HepG2 (cell line): ENCODE measurements around the gene PRUNE1. TPM values are rescaled to one million over a fixed set of nuclear protein-coding genes. Genes with fewer than 3 reads are reported as not detected.

Experiments
- FOXK1 ChIP-seq: sonication (generic); formaldehyde crosslinking; IDR thresholded peaks from 2 replicates; pipeline ENCODE4 v1.4.0; 2020; ENCODE audit warnings: low read depth, missing genetic modification reagents, borderline replicate concordance
- HMG20B ChIP-seq: conservative IDR thresholded peaks from 2 replicates; pipeline ENCODE4 v1.6.1; 2016; ENCODE audit warnings: missing genetic modification reagents, missing compliant biosample characterization
- HNRNPH1 ChIP-seq: fragments of 200-400 bp; formaldehyde crosslinking; optimal IDR thresholded peaks from 2 replicates; pipeline ENCODE3; 2017; ENCODE audit warnings: mild to moderate bottlenecking, low read depth, low read length
- MIER2 ChIP-seq: IDR thresholded peaks from 2 replicates; pipeline ENCODE4 v1.6.1; 2016; ENCODE audit warnings: missing biosample characterization, missing genetic modification reagents
- MYC ChIP-seq: sonication (generic); formaldehyde crosslinking; IDR thresholded peaks from 2 replicates; pipeline ENCODE4 v1.9.0; 2021; ENCODE audit warnings: missing genetic modification reagents, borderline replicate concordance
- NCOR1 ChIP-seq: fragments of 200-600 bp; sonication (generic); IDR thresholded peaks from 2 replicates; pipeline ENCODE4 v1.7.0; 2017; ENCODE audit warnings: antibody characterized with exemption, low read length, borderline replicate concordance
- PLRG1 ChIP-seq: fragments of 450-650 bp; conservative IDR thresholded peaks from 2 replicates; pipeline ENCODE4 v1.6.1; 2016
- ZFP90 ChIP-seq: sonication (generic); formaldehyde crosslinking; IDR thresholded peaks from 2 replicates; pipeline ENCODE4 v1.8.0; 2022; ENCODE audit warnings: missing genetic modification reagents, mild to moderate bottlenecking, inconsistent platforms, borderline replicate concordance
- ZNF207 ChIP-seq: fragments of 450-650 bp; IDR thresholded peaks from 2 replicates; pipeline ENCODE4 v1.6.1; 2016; ENCODE audit warnings: antibody characterized with exemption, borderline replicate concordance
- ZNF230 ChIP-seq: sonication (generic); formaldehyde crosslinking; IDR thresholded peaks from 2 replicates; pipeline ENCODE4 v1.4.0; 2020; ENCODE audit warnings: mild to moderate bottlenecking, missing genetic modification reagents
- polyA plus RNA-seq, 8 experiments: library from polyadenylated mRNA; depleted of rRNA in 3 of 8; stranded (reverse) in 7 of 8; unstranded in 1 of 8; fragments of >200 nt; fragmentation: Illumina TruSeq in 4 of 8; extraction: Trizol in 4 of 8; gene quantifications; 2 replicates each; pipeline versions ENCODE4 v1.2.1 to v1.2.3, GENCODE V29; 2011 to 2016; ENCODE audit warnings: low read depth in 4 of 8, missing spikeins in 1 of 8, mixed read lengths in 1 of 8; ENCODE audit not compliant: insufficient read depth in 1 of 8
- total RNA-seq, 5 experiments: library from RNA; depleted of rRNA; stranded (reverse); fragments of >200 nt; fragmentation: Illumina TruSeq; extraction: Trizol; gene quantifications; 2 replicates each; pipeline ENCODE4 v1.2.3, GENCODE V29; 2016; ENCODE audit warnings: low read depth in 1 of 5
- TF ChIP-seq, protein P1 (sequence below): sonication (generic); formaldehyde crosslinking; IDR thresholded peaks from 2 replicates; pipeline ENCODE4 v1.8.1; 2023; ENCODE audit warnings: mild to moderate bottlenecking, missing genetic modification reagents
- TF ChIP-seq, protein P2 (sequence below): sonication (generic); formaldehyde crosslinking; IDR thresholded peaks from 2 replicates; pipeline ENCODE4 v1.5.0; 2020; ENCODE audit warnings: missing genetic modification reagents
- TF ChIP-seq, protein P3 (sequence below): sonication (generic); formaldehyde crosslinking; IDR thresholded peaks from 2 replicates; pipeline ENCODE4 v1.4.0; 2020; ENCODE audit warnings: missing genetic modification reagents
- TF ChIP-seq, protein P4 (sequence below): sonication (generic); formaldehyde crosslinking; IDR thresholded peaks from 2 replicates; pipeline ENCODE4 v1.4.0; 2020; ENCODE audit warnings: mild to moderate bottlenecking, low read depth, missing genetic modification reagents
- TF ChIP-seq, protein P5 (sequence below): sonication (generic); formaldehyde crosslinking; IDR thresholded peaks from 2 replicates; pipeline ENCODE4 v1.5.1; 2020; ENCODE audit warnings: missing genetic modification reagents, mild to moderate bottlenecking, borderline replicate concordance
- TF ChIP-seq, protein P6 (sequence below): sonication (generic); formaldehyde crosslinking; IDR thresholded peaks from 2 replicates; pipeline ENCODE4 v1.4.0; 2020; ENCODE audit warnings: missing genetic modification reagents, low read depth, mild to moderate bottlenecking, borderline replicate concordance

The PRUNE1 gene
- total and polyA plus RNA-seq, 2 of the 13 experiments (the other 11 are each of a cell fraction or from before 2014, with no cell fraction given), result 19.0 to 31.9 TPM

DNA sequence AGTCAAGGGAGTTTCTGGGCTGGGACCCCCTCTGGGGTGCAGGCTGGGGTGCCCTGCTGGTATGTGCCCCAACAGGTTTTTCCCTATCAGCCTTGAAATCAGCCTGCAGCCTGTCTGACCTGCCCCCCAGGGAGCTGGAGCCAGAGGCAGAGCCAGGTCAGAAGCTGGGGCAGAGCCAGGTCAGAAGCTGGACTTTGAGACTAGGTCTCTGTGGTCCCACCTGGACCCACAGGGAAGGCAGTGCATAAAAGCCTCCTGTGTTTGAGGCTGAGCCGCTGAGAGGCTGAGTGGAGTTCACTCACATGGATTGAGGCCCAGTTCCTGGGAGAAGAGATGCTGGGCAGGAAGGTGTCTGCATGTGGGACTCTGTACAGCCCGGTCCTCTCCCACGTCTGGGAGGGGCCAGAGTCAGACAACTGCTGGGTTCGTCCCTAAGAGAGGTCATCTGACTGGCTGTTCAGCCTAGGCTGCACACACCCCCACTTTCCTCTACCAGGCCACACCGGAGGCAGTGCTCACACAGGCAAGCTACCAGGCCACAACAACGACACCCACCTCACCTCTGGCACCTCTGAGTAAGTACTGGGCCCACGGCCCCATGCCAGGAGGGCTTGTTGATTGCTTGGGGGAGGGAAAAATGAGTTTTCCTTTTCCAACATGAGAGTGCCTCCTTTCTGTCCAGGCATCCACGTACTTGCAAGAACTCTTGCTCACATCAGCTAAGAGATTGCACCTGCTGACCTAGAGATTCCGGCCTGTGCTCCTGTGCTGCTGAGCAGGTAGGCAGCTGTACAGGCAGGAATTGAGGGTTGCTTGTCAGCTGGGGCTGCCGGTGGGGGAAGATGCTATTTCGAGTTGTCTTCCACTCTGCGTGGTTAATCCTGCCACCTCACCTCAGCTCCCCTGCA is 26.2 kb upstream of the PRUNE1 start, which contains the start of gene ANXA9 (continued):
- no peak for TF ChIP-seq ZNF207
- TF ChIP-seq HMG20B (CRISPR knock-in tag), result no peak
- TF ChIP-seq, protein P1, sequence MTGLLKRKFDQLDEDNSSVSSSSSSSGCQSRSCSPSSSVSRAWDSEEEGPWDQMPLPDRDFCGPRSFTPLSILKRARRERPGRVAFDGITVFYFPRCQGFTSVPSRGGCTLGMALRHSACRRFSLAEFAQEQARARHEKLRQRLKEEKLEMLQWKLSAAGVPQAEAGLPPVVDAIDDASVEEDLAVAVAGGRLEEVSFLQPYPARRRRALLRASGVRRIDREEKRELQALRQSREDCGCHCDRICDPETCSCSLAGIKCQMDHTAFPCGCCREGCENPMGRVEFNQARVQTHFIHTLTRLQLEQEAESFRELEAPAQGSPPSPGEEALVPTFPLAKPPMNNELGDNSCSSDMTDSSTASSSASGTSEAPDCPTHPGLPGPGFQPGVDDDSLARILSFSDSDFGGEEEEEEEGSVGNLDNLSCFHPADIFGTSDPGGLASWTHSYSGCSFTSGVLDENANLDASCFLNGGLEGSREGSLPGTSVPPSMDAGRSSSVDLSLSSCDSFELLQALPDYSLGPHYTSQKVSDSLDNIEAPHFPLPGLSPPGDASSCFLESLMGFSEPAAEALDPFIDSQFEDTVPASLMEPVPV (CRISPR knock-in tag), result no peak
- TF ChIP-seq, protein P2, sequence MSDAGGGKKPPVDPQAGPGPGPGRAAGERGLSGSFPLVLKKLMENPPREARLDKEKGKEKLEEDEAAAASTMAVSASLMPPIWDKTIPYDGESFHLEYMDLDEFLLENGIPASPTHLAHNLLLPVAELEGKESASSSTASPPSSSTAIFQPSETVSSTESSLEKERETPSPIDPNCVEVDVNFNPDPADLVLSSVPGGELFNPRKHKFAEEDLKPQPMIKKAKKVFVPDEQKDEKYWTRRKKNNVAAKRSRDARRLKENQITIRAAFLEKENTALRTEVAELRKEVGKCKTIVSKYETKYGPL (CRISPR knock-in tag), result no peak
- TF ChIP-seq, protein P3, sequence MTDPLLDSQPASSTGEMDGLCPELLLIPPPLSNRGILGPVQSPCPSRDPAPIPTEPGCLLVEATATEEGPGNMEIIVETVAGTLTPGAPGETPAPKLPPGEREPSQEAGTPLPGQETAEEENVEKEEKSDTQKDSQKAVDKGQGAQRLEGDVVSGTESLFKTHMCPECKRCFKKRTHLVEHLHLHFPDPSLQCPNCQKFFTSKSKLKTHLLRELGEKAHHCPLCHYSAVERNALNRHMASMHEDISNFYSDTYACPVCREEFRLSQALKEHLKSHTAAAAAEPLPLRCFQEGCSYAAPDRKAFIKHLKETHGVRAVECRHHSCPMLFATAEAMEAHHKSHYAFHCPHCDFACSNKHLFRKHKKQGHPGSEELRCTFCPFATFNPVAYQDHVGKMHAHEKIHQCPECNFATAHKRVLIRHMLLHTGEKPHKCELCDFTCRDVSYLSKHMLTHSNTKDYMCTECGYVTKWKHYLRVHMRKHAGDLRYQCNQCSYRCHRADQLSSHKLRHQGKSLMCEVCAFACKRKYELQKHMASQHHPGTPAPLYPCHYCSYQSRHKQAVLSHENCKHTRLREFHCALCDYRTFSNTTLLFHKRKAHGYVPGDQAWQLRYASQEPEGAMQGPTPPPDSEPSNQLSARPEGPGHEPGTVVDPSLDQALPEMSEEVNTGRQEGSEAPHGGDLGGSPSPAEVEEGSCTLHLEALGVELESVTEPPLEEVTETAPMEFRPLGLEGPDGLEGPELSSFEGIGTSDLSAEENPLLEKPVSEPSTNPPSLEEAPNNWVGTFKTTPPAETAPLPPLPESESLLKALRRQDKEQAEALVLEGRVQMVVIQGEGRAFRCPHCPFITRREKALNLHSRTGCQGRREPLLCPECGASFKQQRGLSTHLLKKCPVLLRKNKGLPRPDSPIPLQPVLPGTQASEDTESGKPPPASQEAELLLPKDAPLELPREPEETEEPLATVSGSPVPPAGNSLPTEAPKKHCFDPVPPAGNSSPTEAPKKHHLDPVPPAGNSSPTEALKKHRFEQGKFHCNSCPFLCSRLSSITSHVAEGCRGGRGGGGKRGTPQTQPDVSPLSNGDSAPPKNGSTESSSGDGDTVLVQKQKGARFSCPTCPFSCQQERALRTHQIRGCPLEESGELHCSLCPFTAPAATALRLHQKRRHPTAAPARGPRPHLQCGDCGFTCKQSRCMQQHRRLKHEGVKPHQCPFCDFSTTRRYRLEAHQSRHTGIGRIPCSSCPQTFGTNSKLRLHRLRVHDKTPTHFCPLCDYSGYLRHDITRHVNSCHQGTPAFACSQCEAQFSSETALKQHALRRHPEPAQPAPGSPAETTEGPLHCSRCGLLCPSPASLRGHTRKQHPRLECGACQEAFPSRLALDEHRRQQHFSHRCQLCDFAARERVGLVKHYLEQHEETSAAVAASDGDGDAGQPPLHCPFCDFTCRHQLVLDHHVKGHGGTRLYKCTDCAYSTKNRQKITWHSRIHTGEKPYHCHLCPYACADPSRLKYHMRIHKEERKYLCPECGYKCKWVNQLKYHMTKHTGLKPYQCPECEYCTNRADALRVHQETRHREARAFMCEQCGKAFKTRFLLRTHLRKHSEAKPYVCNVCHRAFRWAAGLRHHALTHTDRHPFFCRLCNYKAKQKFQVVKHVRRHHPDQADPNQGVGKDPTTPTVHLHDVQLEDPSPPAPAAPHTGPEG, result no peak
- TF ChIP-seq, protein P4, sequence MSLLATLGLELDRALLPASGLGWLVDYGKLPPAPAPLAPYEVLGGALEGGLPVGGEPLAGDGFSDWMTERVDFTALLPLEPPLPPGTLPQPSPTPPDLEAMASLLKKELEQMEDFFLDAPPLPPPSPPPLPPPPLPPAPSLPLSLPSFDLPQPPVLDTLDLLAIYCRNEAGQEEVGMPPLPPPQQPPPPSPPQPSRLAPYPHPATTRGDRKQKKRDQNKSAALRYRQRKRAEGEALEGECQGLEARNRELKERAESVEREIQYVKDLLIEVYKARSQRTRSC (CRISPR knock-in tag), result no peak
- no peak for TF ChIP-seq ZNF230 (CRISPR knock-in tag)
- TF ChIP-seq, protein P5, sequence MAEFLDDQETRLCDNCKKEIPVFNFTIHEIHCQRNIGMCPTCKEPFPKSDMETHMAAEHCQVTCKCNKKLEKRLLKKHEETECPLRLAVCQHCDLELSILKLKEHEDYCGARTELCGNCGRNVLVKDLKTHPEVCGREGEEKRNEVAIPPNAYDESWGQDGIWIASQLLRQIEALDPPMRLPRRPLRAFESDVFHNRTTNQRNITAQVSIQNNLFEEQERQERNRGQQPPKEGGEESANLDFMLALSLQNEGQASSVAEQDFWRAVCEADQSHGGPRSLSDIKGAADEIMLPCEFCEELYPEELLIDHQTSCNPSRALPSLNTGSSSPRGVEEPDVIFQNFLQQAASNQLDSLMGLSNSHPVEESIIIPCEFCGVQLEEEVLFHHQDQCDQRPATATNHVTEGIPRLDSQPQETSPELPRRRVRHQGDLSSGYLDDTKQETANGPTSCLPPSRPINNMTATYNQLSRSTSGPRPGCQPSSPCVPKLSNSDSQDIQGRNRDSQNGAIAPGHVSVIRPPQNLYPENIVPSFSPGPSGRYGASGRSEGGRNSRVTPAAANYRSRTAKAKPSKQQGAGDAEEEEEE (CRISPR knock-in tag), result no peak
- TF ChIP-seq FOXK1, result peak; percentile 40; the same call in 1 of the 2 replicates
- no peak; the same call in 1 of the 2 replicates for TF ChIP-seq ZFP90 (CRISPR knock-in tag)
- peak; percentile 51; the same call in 1 of the 2 replicates for TF ChIP-seq MYC (CRISPR knock-in tag)
- TF ChIP-seq HNRNPH1, result no peak
- no peak for TF ChIP-seq PLRG1
- TF ChIP-seq, protein P6, sequence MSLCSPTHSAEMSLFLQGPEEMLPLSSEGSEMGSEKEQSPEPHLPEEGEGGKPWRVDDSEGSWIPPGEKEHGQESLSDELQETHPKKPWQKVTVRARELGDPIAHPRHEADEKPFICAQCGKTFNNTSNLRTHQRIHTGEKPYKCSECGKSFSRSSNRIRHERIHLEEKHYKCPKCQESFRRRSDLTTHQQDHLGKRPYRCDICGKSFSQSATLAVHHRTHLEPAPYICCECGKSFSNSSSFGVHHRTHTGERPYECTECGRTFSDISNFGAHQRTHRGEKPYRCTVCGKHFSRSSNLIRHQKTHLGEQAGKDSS (CRISPR knock-in tag), result peak; percentile 75; the same call in 1 of the 2 replicates
- TF ChIP-seq MIER2 (CRISPR knock-in tag), result peak; percentile 64; the same call in 1 of the 2 replicates
- peak; percentile 97 for TF ChIP-seq NCOR1
